Caki2 (cell line): ENCODE data around the gene EPB41L5. TPM values are rescaled to one million over a fixed set of nuclear protein-coding genes. Genes with fewer than 3 reads are reported as not detected.
A peak's percentile ranks its signal among the peaks of the same experiment; 100 is the strongest.
"Not testable (repeated sequence)": the region's sequence is repeated elsewhere in the genome, so short reads cannot be mapped to it uniquely, and the experiment has no call there.

Experiments used
- DNase-seq: peaks from one replicate; pipeline ENCODE4 v3.0.0-alpha.2; 2015; ENCODE audit warnings: low read depth
- in situ Hi-C: cut with HindIII; loops from 2 replicates; pipeline ENCODE4 v1.10.0; 2016; ENCODE audit warnings: low sequenced_read_pairs, low pct_unique_long_range_greater_than_20kb, mixed read lengths
- total RNA-seq: library from RNA; depleted of rRNA; stranded (reverse); fragments of >200 nt; shearing (Covaris generic); gene quantifications from 2 replicates; pipeline ENCODE4 v1.2.3, GENCODE V29; 2014; ENCODE audit warnings: low replicate concordance; rRNA removed

The EPB41L5 gene
- total RNA-seq: 4.8 and 16.5 TPM in 2 replicates

- DNase-seq: peak; percentile 92
Measured at GRCh38 chr2:120012771-120013596, at the start of gene EPB41L5. EPB41L5 (plus strand) TSS chr2:120013077; CDS start chr2:120019085, 6,008 bp downstream.

GRCh38 chr2:119981896-119982295 is 31.0 kb upstream of the EPB41L5 start:
- DNase-seq: no peak
- in situ Hi-C loops: no loop called here

More at GRCh38 chr2:120012771-120013596, at the start of gene EPB41L5:
- in situ Hi-C loops: no loop called here

GRCh38 chr2:119982506-119982905 is 30.4 kb upstream of the EPB41L5 start:
- DNase-seq: no peak
- in situ Hi-C loops: no loop called here

GRCh38 chr2:119983108-119983507 is 29.8 kb upstream of the EPB41L5 start:
- in situ Hi-C loops: no loop called here
- no peak for DNase-seq

- in situ Hi-C loops: no loop called here
- no peak for DNase-seq
Measured at GRCh38 chr2:119996148-119996547, 16.7 kb upstream of the EPB41L5 start.

GRCh38 chr2:119996896-119997891 is 15.7 kb upstream of the EPB41L5 start:
- in situ Hi-C loops, DNase-seq: not testable (repeated sequence)

GRCh38 chr2:120001471-120001870 is 11.4 kb upstream of the EPB41L5 start:
- no peak for DNase-seq
- in situ Hi-C loops: no loop called here

GRCh38 chr2:120004254-120004653 is 8.6 kb upstream of the EPB41L5 start:
- no peak for DNase-seq
- in situ Hi-C loops: no loop called here

- in situ Hi-C loops: no loop called here
- no peak for DNase-seq
Measured at GRCh38 chr2:120005834-120006521, 6.9 kb upstream of the EPB41L5 start.

- in situ Hi-C loops: no loop called here
- no peak for DNase-seq
Measured at GRCh38 chr2:120007851-120008250, 5.0 kb upstream of the EPB41L5 start.

- in situ Hi-C loops: no loop called here
- DNase-seq: no peak
Measured at GRCh38 chr2:120012363-120012762, 514 bp upstream of the EPB41L5 start.

- DNase-seq: no peak
- in situ Hi-C loops: no loop called here
Measured at GRCh38 chr2:120013597-120014223, 833 bp downstream of the EPB41L5 start.

- in situ Hi-C loops: no loop called here
- DNase-seq: no peak
Measured at GRCh38 chr2:120014226-120014980, 1.5 kb downstream of the EPB41L5 start.

- DNase-seq: no peak
- in situ Hi-C loops: no loop called here
Measured at GRCh38 chr2:120016800-120017199, 3.9 kb downstream of the EPB41L5 start.

- in situ Hi-C loops: no loop called here
- DNase-seq: no peak
Measured at GRCh38 chr2:120017201-120017600, 4.3 kb downstream of the EPB41L5 start.

GRCh38 chr2:120018549-120018948 is 5.7 kb downstream of the EPB41L5 start:
- in situ Hi-C loops: no loop called here
- DNase-seq: no peak

GRCh38 chr2:120020554-120020953 is 7.7 kb downstream of the EPB41L5 start:
- in situ Hi-C loops: no loop called here
- DNase-seq: no peak
